HepG2 (cell line): ENCODE results near the gene CHN2. TPM values are rescaled to one million over a fixed set of nuclear protein-coding genes. Genes with fewer than 3 reads are reported as not detected.

Experiments
- CBX5 ChIP-seq: sonication (generic); formaldehyde crosslinking; IDR thresholded peaks from 2 replicates; pipeline ENCODE4 v1.4.0; 2020; ENCODE audit warnings: missing genetic modification reagents, borderline replicate concordance
- ELF4 ChIP-seq: sonication (generic); formaldehyde crosslinking; IDR thresholded peaks from 2 replicates; pipeline ENCODE4 v1.5.0; 2020; ENCODE audit warnings: missing genetic modification reagents, mild to moderate bottlenecking, moderate library complexity, borderline replicate concordance
- HOXA5 ChIP-seq: sonication (generic); formaldehyde crosslinking; IDR thresholded peaks from 2 replicates; pipeline ENCODE4 v1.4.0; 2020; ENCODE audit warnings: missing genetic modification reagents
- ISL2 ChIP-seq: sonication (generic); formaldehyde crosslinking; IDR thresholded peaks from 2 replicates; pipeline ENCODE4 v1.5.0; 2020; ENCODE audit warnings: missing genetic modification reagents
- KAT7 ChIP-seq: IDR thresholded peaks from 2 replicates; pipeline ENCODE4 v1.6.1; 2018; ENCODE audit warnings: borderline replicate concordance, missing compliant biosample characterization
- KLF6 ChIP-seq: IDR thresholded peaks from 2 replicates; pipeline ENCODE4 v1.8.0; 2016; ENCODE audit warnings: missing biosample characterization, missing genetic modification reagents
- LCORL ChIP-seq, 2 experiments: fragments of 450-650 bp in 1 of 2; sonication (generic) in 1 of 2; formaldehyde crosslinking in 1 of 2; IDR thresholded peaks; 2 replicates each; pipeline versions ENCODE4 v1.5.0 to v1.6.1; 2017 to 2020; ENCODE audit warnings: antibody characterized with exemption in 1 of 2, missing genetic modification reagents in 1 of 2
- MAFF ChIP-seq: IDR thresholded peaks from 2 replicates; pipeline ENCODE4 v1.6.1; 2011; ENCODE audit warnings: low read depth, low read length, improper control_type of control experiment
- MXD3 ChIP-seq: IDR thresholded peaks from 2 replicates; pipeline ENCODE4 v1.6.1; 2016; ENCODE audit warnings: mild to moderate bottlenecking, missing biosample characterization, missing genetic modification reagents
- NCOA1 ChIP-seq: sonication (generic); formaldehyde crosslinking; IDR thresholded peaks from 2 replicates; pipeline ENCODE4 v1.9.0; 2021; ENCODE audit warnings: missing genetic modification reagents
- NR2F1 ChIP-seq, 2 experiments: fragments of 450-650 bp in 1 of 2; formaldehyde crosslinking in 1 of 2; IDR thresholded peaks; 2 replicates each; pipeline versions ENCODE4 v1.5.0 to v1.6.1; 2016 to 2020; ENCODE audit warnings: mild to moderate bottlenecking in 1 of 2, missing compliant biosample characterization in 1 of 2, missing genetic modification reagents in 1 of 2, moderate library complexity in 1 of 2
- PBX2 ChIP-seq: IDR thresholded peaks from 2 replicates; pipeline ENCODE4 v1.6.1; 2016; ENCODE audit warnings: control low read depth
- RAD21 ChIP-seq: fragments of 450-650 bp; formaldehyde crosslinking; IDR thresholded peaks from 2 replicates; pipeline ENCODE4 v1.5.0; 2020; ENCODE audit warnings: mild to moderate bottlenecking
- RBM22 ChIP-seq: fragments of 200-400 bp; formaldehyde crosslinking; optimal IDR thresholded peaks from 2 replicates; pipeline ENCODE3; 2017; ENCODE audit warnings: mild to moderate bottlenecking, low read length, moderate library complexity
- TFE3 ChIP-seq: IDR thresholded peaks from 2 replicates; pipeline ENCODE4 v1.6.1; 2016
- ZNF275 ChIP-seq: sonication (generic); formaldehyde crosslinking; IDR thresholded peaks from 2 replicates; pipeline ENCODE4 v1.8.0; 2022; ENCODE audit warnings: missing genetic modification reagents, mild to moderate bottlenecking, inconsistent platforms, borderline replicate concordance
- ZNF331 ChIP-seq: sonication (generic); formaldehyde crosslinking; IDR thresholded peaks from 2 replicates; pipeline ENCODE4 v1.4.0; 2020; ENCODE audit warnings: missing genetic modification reagents
- ZNF572 ChIP-seq: sonication (generic); formaldehyde crosslinking; IDR thresholded peaks from 2 replicates; pipeline ENCODE4 v1.5.1; 2020; ENCODE audit warnings: mild to moderate bottlenecking, missing genetic modification reagents
- ZNF597 ChIP-seq: sonication (generic); formaldehyde crosslinking; IDR thresholded peaks from 2 replicates; pipeline ENCODE4 v1.5.0; 2020; ENCODE audit warnings: missing genetic modification reagents
- ZNF770 ChIP-seq: sonication (generic); formaldehyde crosslinking; IDR thresholded peaks from 2 replicates; pipeline ENCODE4 v1.5.0; 2020; ENCODE audit warnings: mild to moderate bottlenecking, missing genetic modification reagents
- polyA plus RNA-seq, 8 experiments: library from polyadenylated mRNA; depleted of rRNA in 3 of 8; stranded (reverse) in 7 of 8; unstranded in 1 of 8; fragments of >200 nt; fragmentation: Illumina TruSeq in 4 of 8; extraction: Trizol in 4 of 8; gene quantifications; 2 replicates each; pipeline versions ENCODE4 v1.2.1 to v1.2.3, GENCODE V29; 2011 to 2016; ENCODE audit warnings: low read depth in 4 of 8, missing spikeins in 1 of 8, mixed read lengths in 1 of 8; ENCODE audit not compliant: insufficient read depth in 1 of 8
- total RNA-seq, 5 experiments: library from RNA; depleted of rRNA; stranded (reverse); fragments of >200 nt; fragmentation: Illumina TruSeq; extraction: Trizol; gene quantifications; 2 replicates each; pipeline ENCODE4 v1.2.3, GENCODE V29; 2016; ENCODE audit warnings: low read depth in 1 of 5

Gene CHN2
- total and polyA plus RNA-seq, 2 of the 13 experiments (the other 11 are each of a cell fraction or from before 2014, with no cell fraction given) = 23.5 to 30.5 TPM

GRCh38 chr7:29483219-29484104 is 288.9 kb downstream of the CHN2 start (continued):
- TF ChIP-seq TFE3 (CRISPR knock-in tag) (peak; percentile 47; the same call in 1 of the 2 replicates), MAFF (peak; percentile 19; the same call in 1 of the 2 replicates), MXD3 (CRISPR knock-in tag) (no peak), HOXA5 (CRISPR knock-in tag) (0 out of 2 replicates have a peak, but pooled peaks have one; percentile 74), RAD21 (0 out of 2 replicates have a peak, but pooled peaks have one; percentile 12), LCORL (IDR thresholded peaks at IDR 0.05) (peak; percentile 70; the same call in 1 of the 2 replicates), LCORL (CRISPR knock-in tag; IDR thresholded peaks at IDR 0.05) (peak; percentile 71), ZNF275 (no peak), CBX5 (CRISPR knock-in tag) (no peak; the same call in 1 of the 2 replicates), NCOA1 (CRISPR knock-in tag) (no peak), PBX2 (CRISPR knock-in tag) (no peak), ZNF597 (CRISPR knock-in tag) (no peak), ELF4 (CRISPR knock-in tag) (no peak), ZNF331 (CRISPR knock-in tag) (peak; percentile 89; the same call in 1 of the 2 replicates), NR2F1 (CRISPR knock-in tag; IDR thresholded peaks at IDR 0.05) (no peak; a peak in 1 of 4 replicates), KAT7 (CRISPR knock-in tag) (peak; percentile 61; the same call in 1 of the 2 replicates), RBM22 (peak; percentile 33), ISL2 (peak; percentile 89), KLF6 (CRISPR knock-in tag) (peak; percentile 86; the same call in 1 of the 2 replicates), ZNF770 (CRISPR knock-in tag) (no peak), ZNF572 (CRISPR knock-in tag) (no peak)
